Body of pancreas (tissue), 4 donors: ENCODE data around the gene PREX1. TPM values are rescaled to one million over a fixed set of nuclear protein-coding genes. Genes with fewer than 3 reads are reported as not detected.

Source experiments
- ATAC-seq: fragments of 150-250 bp; one replicate; pipeline ENCODE4 v1.9.1; 2016
- DNase-seq, 4 donors: peaks; one replicate each; pipeline ENCODE4 v3.0.0-alpha.2; 2019
- H3K27ac ChIP-seq, 4 donors: fragments of 200-600 bp; sonication (generic); 1 replicate in 3 of 4; 2 replicates in 1 of 4; pipeline versions ENCODE4 v1.5.1 to v1.6.1; 2016 to 2019; ENCODE audit warnings: mild to moderate bottlenecking in 1 of 4, mixed read lengths in 1 of 4, moderate library complexity in 1 of 4
- H3K27me3 ChIP-seq, 2 donors: fragments of 200-600 bp; sonication (generic); one replicate each; pipeline ENCODE4 v1.6.0; 2016; ENCODE audit warnings: mild to moderate bottlenecking in 1 of 2
- H3K36me3 ChIP-seq, 2 donors: fragments of 200-600 bp; sonication (generic); replicated peaks in 1 of 2; 2 replicates each; pipeline ENCODE4 v1.5.1; 2016; ENCODE audit warnings: low read depth in 2 of 2; ENCODE audit not compliant: insufficient read depth in 1 of 2
- H3K4me1 ChIP-seq: fragments of 200-600 bp; sonication (generic); one replicate; pipeline ENCODE4 v1.6.0; 2016
- H3K4me3 ChIP-seq, 2 donors: fragments of 200-600 bp; sonication (generic); 1 replicate in 1 of 2; 2 replicates in 1 of 2; pipeline ENCODE4 v1.5.1; 2016 to 2019
- H3K9me3 ChIP-seq, 3 donors: fragments of 200-600 bp; sonication (generic); 1 replicate in 2 of 3; 2 replicates in 1 of 3; pipeline ENCODE4 v1.5.1; 2016
- POLR2A ChIP-seq, 3 donors: fragments of 450-650 bp; IDR thresholded peaks; one replicate each; pipeline ENCODE4 v1.6.1; 2016; ENCODE audit warnings: antibody characterized with exemption in 3 of 3, mild to moderate bottlenecking in 2 of 3
- WGBS, 2 donors: methylation state at CpG; one replicate each; pipeline ENCODE4 v1.1.5; 2017; 5-methylcytosine and 5-hydroxymethylcytosine counted together
- intact Hi-C: fragments of 100-400 bp; cut with DNase I; formaldehyde crosslinking; loops from one replicate; pipeline ENCODE4 v1.15.1; 2023
- total RNA-seq, 2 donors: library from RNA; depleted of rRNA; stranded (reverse); fragments of >200 nt; gene quantifications; one replicate each; pipeline ENCODE4 v1.1.0, GENCODE V29; 2016
- TF ChIP-seq, protein P1 (sequence below), 7 experiments: fragments of 450-650 bp in 4 of 7; fragments of 200-600 bp in 3 of 7; sonication (generic) in 3 of 7; IDR thresholded peaks; one replicate each; pipeline ENCODE4 v1.5.1; 2016 to 2019; ENCODE audit warnings: antibody characterized with exemption in 7 of 7

PREX1 gene
- total RNA-seq, 2 donors from 2014 or later, result 9.1 to 14.5 TPM

GRCh38 chr20:48656137-48656536 is 171.7 kb downstream of the PREX1 start:
- H3K9me3 ChIP-seq, result no peaks in the 10 kb centered on the region
- 66 to 79% methylated on average over 8 of the region's 8 CpGs for WGBS, 2 donors
- no peak for DNase-seq
- no peak overlapping the region for H3K27ac ChIP-seq
- peaks cover 14% of the 10 kb centered on the region for H3K4me1 ChIP-seq
- no peak overlapping the region for H3K4me3 ChIP-seq
- no peak for ATAC-seq
- intact Hi-C loops, result loop anchor here (2.0 kb wide), 1 partner anchor 247 kb away; no protein-coding TSS in a partner anchor
- TF ChIP-seq POLR2A (IDR thresholded peaks at IDR 0.05), result no peak
- TF ChIP-seq, protein P1, sequence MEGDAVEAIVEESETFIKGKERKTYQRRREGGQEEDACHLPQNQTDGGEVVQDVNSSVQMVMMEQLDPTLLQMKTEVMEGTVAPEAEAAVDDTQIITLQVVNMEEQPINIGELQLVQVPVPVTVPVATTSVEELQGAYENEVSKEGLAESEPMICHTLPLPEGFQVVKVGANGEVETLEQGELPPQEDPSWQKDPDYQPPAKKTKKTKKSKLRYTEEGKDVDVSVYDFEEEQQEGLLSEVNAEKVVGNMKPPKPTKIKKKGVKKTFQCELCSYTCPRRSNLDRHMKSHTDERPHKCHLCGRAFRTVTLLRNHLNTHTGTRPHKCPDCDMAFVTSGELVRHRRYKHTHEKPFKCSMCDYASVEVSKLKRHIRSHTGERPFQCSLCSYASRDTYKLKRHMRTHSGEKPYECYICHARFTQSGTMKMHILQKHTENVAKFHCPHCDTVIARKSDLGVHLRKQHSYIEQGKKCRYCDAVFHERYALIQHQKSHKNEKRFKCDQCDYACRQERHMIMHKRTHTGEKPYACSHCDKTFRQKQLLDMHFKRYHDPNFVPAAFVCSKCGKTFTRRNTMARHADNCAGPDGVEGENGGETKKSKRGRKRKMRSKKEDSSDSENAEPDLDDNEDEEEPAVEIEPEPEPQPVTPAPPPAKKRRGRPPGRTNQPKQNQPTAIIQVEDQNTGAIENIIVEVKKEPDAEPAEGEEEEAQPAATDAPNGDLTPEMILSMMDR (IDR thresholded peaks at IDR 0.05), result no peak
- H3K27me3 ChIP-seq, result peaks cover 0 to 4% of the 10 kb centered on the region in 2 donors
- H3K36me3 ChIP-seq, result no peaks in the 10 kb centered on the region

GRCh38 chr20:48653706-48654051 is 174.1 kb downstream of the PREX1 start:
- 82 to 95% methylated on average over 10 of the region's 10 CpGs for WGBS, 2 donors
- no peak for ATAC-seq

DNA sequence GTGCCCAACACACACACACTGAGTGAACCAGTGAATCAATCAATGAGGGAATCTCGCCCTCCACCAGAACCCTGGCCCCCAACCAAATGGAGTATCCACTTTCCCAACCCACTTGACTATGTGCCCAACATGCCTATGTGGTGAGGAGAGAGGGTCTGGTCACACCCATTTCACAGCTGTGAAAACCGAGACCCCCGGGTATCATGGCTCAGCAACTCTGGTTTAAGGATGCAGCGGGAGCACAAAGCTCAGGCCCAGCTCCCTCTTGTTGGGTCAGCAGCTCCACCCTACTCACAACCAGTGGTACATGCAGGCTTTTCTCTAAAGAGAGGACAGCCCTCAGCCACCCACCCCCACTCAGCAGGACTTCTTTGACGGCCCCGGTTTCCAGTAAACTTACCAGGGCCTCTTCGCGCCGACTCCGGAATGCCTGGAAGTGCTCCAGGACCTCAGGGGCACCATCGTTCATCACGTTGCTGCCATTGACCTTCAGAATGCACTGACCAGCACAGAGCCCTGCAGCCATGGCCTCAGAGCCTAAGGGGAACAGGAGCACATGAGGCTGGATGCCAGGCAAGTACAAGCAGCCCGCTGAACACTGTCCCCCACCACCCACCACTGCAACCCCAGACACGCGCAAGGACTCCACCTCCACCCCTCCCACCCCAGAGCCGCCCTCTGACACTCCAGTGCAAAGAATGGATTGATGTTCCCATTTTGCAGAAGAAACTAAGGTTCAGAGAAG is 174.7 kb downstream of the PREX1 start:
- ATAC-seq (no peak), DNase-seq (no peak)
- Histone ChIP-seq H3K4me3 (no peak overlapping the region), H3K9me3 (no peaks in the 10 kb centered on the region), H3K27me3 (peaks cover 0 to under 1% of the 10 kb centered on the region in 2 donors), H3K36me3 (no peaks in the 10 kb centered on the region), H3K4me1 (no peaks in the 10 kb centered on the region), H3K27ac (no peak overlapping the region)
- no peak for TF ChIP-seq POLR2A (IDR thresholded peaks at IDR 0.05)
- TF ChIP-seq, protein P1 (IDR thresholded peaks at IDR 0.05), result no peak
- WGBS, 2 donors, result 63 to 68% methylated on average over 8 to 16 of the region's 16 CpGs
- intact Hi-C loops, result no loop called here

More at GRCh38 chr20:48653706-48654051, 174.1 kb downstream of the PREX1 start:
- no peak overlapping the region for H3K4me3 ChIP-seq
- intact Hi-C loops, result no loop called here
- no peaks in the 10 kb centered on the region for H3K9me3 ChIP-seq
- peaks cover 0 to 4% of the 10 kb centered on the region in 2 donors for H3K27me3 ChIP-seq
- no peak overlapping the region for H3K27ac ChIP-seq
- no peaks in the 10 kb centered on the region for H3K4me1 ChIP-seq
- TF ChIP-seq, protein P1 (IDR thresholded peaks at IDR 0.05), result no peak
- no peak for TF ChIP-seq POLR2A (IDR thresholded peaks at IDR 0.05)
- no peak for DNase-seq
- no peaks in the 10 kb centered on the region for H3K36me3 ChIP-seq

GRCh38 chr20:48651960-48652359 is 175.8 kb downstream of the PREX1 start:
- H3K4me1 ChIP-seq, result no peaks in the 10 kb centered on the region
- H3K9me3 ChIP-seq, result no peaks in the 10 kb centered on the region
- no peaks in the 10 kb centered on the region for H3K36me3 ChIP-seq
- no peak for ATAC-seq
- no peak overlapping the region for H3K27ac ChIP-seq
- H3K27me3 ChIP-seq, result no peaks in the 10 kb centered on the region
- WGBS, 2 donors, result 92% methylated on average over 11 of the region's 11 CpGs
- no peak overlapping the region for H3K4me3 ChIP-seq
- no peak for DNase-seq
- intact Hi-C loops, result no loop called here
- no peak for TF ChIP-seq POLR2A (IDR thresholded peaks at IDR 0.05)
- TF ChIP-seq, protein P1 (IDR thresholded peaks at IDR 0.05), result no peak

- intact Hi-C loops, result no loop called here
- Histone ChIP-seq H3K27ac (no peak overlapping the region), H3K4me1 (no peaks in the 10 kb centered on the region), H3K27me3 (no peaks in the 10 kb centered on the region), H3K9me3 (no peaks in the 10 kb centered on the region), H3K36me3 (no peaks in the 10 kb centered on the region), H3K4me3 (no peak overlapping the region)
- ATAC-seq, result no peak
- 90 to 94% methylated on average over 14 of the region's 14 CpGs for WGBS, 2 donors
- no peak for DNase-seq
- no peak for TF ChIP-seq POLR2A (IDR thresholded peaks at IDR 0.05)
- TF ChIP-seq, protein P1 (IDR thresholded peaks at IDR 0.05), result no peak
Measured at GRCh38 chr20:48651271-48651670, 176.5 kb downstream of the PREX1 start.
